LNCaP clone FGC (cell line): ENCODE measurements around the gene GMPS.
A peak's percentile ranks its signal among the peaks of the same experiment; 100 is the strongest.
"Not testable (repeated sequence)": the region's sequence is repeated elsewhere in the genome, so short reads cannot be mapped to it uniquely, and the experiment has no call there.

ENCODE experiments used
- DNase-seq: peaks from one replicate; pipeline ENCODE4 v3.0.0-alpha.2; 2011; ENCODE audit warnings: low read depth
- H3K4me3 ChIP-seq: 2 replicates; pipeline ENCODE4 v1.5.1; 2011; ENCODE audit warnings: mild to moderate bottlenecking, low read depth, low read length, control low read depth
- CTCF ChIP-seq: IDR thresholded peaks from 2 replicates; pipeline ENCODE4 v1.5.1; 2012; ENCODE audit warnings: mild to moderate bottlenecking; ENCODE audit not compliant: control insufficient read depth, insufficient read depth; ENCODE audit errors: extremely low read depth

GMPS gene

DNA sequence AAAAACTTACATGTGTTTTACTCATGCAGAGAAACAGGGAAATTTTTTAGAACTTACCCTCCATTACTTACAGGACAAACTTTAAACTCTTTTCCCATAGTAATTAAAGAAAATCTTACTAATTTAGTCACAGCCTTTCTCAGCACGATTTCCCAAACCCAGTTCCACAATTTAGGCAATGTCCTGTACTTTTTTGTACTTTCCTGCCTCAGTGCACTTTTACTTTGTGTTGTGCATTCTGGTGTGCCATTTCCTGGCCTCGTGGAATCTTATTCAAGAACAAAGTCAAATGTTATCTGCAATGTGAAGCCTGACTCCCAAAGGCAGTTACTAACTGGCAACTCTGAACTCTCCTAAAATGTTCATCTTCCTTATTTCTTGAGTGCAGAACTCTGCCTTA, 18.1 kb upstream of the GMPS start:
- peak overlapping the region; percentile 97 for H3K4me3 ChIP-seq
- no peak for TF ChIP-seq CTCF
- DNase-seq: no peak

- 0 out of 2 replicates have a peak, but pooled peaks have one; percentile 6 for TF ChIP-seq CTCF
- H3K4me3 ChIP-seq: peak overlapping the region; percentile 97
- DNase-seq: no peak
These were observed 17.0 kb upstream of the GMPS start for GRCh38 chr3:155853214-155854140.

GRCh38 chr3:155854141-155854940, 16.1 kb upstream of the GMPS start, which contains the start of gene SLC33A1:
Gene SLC33A1 (minus strand): TSS chr3:155854427. CDS start chr3:155853997, 430 bp downstream.
- no peak for TF ChIP-seq CTCF
- DNase-seq: peak; percentile 99
- peak within 1 kb of the TSS; percentile 97 for H3K4me3 ChIP-seq

- TF ChIP-seq CTCF: 0 out of 2 replicates have a peak, but pooled peaks have one; percentile 11
- no peak overlapping the region for H3K4me3 ChIP-seq
- no peak for DNase-seq
These were observed 10.6 kb upstream of the GMPS start for GRCh38 chr3:155859859-155860258.

DNA sequence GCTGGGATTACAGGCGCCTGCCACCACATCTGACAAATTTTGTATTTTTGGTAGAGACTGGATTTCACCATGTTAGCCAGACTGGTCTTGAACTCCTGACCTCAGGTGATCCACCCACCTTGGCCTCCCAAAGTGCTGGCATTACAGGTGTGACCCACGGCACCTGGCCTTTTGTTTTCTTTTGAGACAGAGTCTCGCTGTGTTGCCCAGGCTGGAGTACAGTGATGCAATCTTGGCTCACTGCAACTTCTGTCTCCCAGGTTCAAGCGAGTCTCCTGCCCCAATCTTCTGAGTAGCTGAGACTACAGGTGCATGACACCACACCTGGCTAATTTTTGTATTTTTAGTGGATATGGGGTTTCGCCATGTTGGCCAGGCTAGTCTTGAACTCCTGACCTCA, 10.0 kb upstream of the GMPS start:
- not testable (repeated sequence) for H3K4me3 ChIP-seq, DNase-seq

- no peak for DNase-seq
- H3K4me3 ChIP-seq: no peak overlapping the region
- TF ChIP-seq CTCF: no peak
These were observed 8.8 kb upstream of the GMPS start for GRCh38 chr3:155861476-155862183.

DNA sequence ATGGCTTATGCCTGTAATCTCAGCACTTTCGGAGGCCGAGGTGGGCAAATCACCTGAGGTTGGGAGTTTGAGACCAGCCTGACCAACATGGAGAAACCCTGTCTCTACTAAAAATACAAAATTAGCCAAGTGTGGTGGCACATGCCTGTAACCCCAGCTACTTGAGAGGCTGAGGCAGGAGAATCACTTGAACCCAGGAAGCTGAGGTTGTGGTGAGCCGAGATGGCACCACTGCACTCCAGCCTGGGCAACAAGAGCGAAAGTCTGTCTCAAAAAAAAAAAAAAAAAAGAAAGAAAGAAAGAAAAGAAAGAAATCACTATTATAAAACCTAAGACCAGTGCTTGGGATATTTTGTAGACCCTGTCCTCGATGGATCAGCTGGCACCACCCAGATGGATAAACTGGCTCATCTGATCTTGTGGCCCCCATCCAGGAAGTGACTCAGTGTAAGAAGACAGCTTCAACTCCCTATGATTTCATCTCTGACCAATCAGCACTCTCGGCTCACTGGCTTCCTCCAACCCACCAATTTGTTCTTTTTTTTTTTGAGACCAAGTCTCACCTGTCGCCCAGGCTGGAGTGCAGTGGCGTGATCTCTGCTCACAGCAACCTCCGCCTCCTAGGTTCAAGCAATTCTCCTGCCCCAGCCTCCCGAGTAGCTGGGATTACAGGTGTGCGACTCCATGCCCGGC, 8.0 kb upstream of the GMPS start:
- not testable (repeated sequence) for DNase-seq, H3K4me3 ChIP-seq
